ENCODE results near the gene SMPD3.

DNA sequence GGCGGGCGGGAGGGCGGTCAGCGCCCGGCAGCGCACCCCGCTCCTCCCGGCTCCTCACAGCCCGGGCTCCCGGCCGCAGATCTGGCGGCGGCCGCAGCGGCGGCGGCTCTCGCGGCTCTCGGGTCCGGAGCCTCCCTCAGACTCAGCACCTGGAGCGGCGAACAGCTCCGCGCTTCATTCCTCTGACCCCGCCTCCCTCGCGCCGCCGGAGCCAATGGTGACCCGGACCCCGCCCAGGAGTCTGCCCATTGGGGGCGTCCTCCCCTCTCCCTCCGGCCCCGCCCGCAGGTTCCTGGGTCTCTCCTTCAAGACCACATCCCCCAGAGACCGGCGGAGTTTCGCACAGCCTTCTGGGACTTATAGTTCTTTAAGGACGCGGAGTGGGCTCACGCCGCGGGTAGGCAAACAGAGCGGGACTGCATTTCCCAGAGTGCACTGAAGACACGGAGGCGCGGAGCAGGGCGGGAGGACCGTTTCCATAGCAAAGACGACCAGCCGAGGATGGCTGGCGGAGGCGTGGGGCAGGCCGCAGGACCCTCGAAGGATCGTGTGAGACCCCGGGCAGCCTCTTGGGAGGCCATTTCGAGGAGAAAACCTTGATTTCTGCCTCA, at the start of gene SMPD3:
- no peak for TF ChIP-seq CTCF (IDR thresholded peaks at IDR 0.05; ENCODE audit: poor library complexity)
- TF ChIP-seq EZH2 (IDR thresholded peaks at IDR 0.05; ENCODE audit: borderline replicate concordance), result no peak
- TF ChIP-seq EZH2phosphoT487 (IDR thresholded peaks at IDR 0.05; ENCODE audit: low read depth, severe bottlenecking, unreplicated experiment), result no peak
